Measurements from ENCODE around the gene SIL1. TPM values are rescaled to one million over a fixed set of nuclear protein-coding genes. Genes with fewer than 3 reads are reported as not detected.

The SIL1 gene
- total and polyA plus RNA-seq, 9 of the 15 experiments (the other 6 are each of a cell fraction or from before 2014, with no cell fraction given): 1.3 to 30.5 (median 18.1) TPM

GRCh38 chr5:139103762-139104161, 94.4 kb downstream of the SIL1 start (continued):
- TF ChIP-seq CUX1 (CRISPR knock-in tag; IDR thresholded peaks at IDR 0.05) (no peak), FOXP1 (CRISPR knock-in tag; IDR thresholded peaks at IDR 0.05) (no peak), XRCC5 (IDR thresholded peaks at IDR 0.05; ENCODE audit: low read depth, low read length) (no peak), ZKSCAN1 (IDR thresholded peaks at IDR 0.05; ENCODE audit: low read depth, low read length) (no peak), RHOXF2B (CRISPR knock-in tag; conservative IDR thresholded peaks at IDR 0.05) (no peak), PRPF4 (IDR thresholded peaks at IDR 0.05; ENCODE audit: insufficient read depth, low read depth, low read length, poor library complexity, severe bottlenecking) (no peak), MEF2A (IDR thresholded peaks at IDR 0.05; ENCODE audit: control insufficient read depth, low read depth, low read length) (no peak)
